ENCODE data around the gene UPF2.

DNA sequence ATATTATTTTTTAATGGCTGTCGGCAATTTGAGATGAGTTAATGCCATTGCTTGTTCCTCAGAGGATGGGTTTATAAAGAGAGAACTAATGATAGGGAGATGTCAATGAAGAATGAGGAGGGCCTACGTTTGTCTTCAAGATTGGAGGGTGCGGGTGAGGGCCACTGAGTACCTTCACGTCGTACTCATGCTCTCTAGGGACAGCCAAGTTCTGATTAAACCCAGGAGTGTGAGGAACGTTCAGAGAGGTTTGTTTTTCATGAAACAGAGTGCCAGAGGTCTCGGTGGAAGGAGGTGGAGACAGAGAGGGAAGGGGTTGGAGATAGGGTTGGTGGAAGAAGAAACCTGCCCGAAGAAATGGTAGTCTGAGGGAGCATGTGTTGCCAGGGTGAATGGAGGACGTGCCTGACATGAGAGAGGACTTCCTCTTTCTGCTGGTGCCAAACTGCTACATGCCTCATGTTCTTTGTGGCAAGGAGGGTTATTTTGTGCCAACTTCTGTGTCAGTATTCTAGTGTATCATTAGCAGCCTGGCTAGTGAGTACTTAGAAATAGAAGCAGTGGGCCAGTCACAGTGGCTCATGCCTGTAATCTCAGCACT is 35.1 kb upstream of the UPF2 start:
- TF ChIP-seq, protein P1, sequence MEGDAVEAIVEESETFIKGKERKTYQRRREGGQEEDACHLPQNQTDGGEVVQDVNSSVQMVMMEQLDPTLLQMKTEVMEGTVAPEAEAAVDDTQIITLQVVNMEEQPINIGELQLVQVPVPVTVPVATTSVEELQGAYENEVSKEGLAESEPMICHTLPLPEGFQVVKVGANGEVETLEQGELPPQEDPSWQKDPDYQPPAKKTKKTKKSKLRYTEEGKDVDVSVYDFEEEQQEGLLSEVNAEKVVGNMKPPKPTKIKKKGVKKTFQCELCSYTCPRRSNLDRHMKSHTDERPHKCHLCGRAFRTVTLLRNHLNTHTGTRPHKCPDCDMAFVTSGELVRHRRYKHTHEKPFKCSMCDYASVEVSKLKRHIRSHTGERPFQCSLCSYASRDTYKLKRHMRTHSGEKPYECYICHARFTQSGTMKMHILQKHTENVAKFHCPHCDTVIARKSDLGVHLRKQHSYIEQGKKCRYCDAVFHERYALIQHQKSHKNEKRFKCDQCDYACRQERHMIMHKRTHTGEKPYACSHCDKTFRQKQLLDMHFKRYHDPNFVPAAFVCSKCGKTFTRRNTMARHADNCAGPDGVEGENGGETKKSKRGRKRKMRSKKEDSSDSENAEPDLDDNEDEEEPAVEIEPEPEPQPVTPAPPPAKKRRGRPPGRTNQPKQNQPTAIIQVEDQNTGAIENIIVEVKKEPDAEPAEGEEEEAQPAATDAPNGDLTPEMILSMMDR (conservative IDR thresholded peaks at IDR 0.05; ENCODE audit: low read depth, low read length) = no peak
- TF ChIP-seq POLR2A (IDR thresholded peaks at IDR 0.05; ENCODE audit: low read depth, low read length) = no peak
- TF ChIP-seq RAD21 (IDR thresholded peaks at IDR 0.05; ENCODE audit: low read length) = no peak
- no peak for TF ChIP-seq SMC3 (IDR thresholded peaks at IDR 0.05; ENCODE audit: low read depth, low read length)
- no peak for TF ChIP-seq MXI1 (IDR thresholded peaks at IDR 0.05; ENCODE audit: borderline replicate concordance, low read depth, low read length)
- TF ChIP-seq, protein P2, sequence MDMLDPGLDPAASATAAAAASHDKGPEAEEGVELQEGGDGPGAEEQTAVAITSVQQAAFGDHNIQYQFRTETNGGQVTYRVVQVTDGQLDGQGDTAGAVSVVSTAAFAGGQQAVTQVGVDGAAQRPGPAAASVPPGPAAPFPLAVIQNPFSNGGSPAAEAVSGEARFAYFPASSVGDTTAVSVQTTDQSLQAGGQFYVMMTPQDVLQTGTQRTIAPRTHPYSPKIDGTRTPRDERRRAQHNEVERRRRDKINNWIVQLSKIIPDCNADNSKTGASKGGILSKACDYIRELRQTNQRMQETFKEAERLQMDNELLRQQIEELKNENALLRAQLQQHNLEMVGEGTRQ (IDR thresholded peaks at IDR 0.05; ENCODE audit: low read depth, low read length) = no peak
- TF ChIP-seq CEBPB (IDR thresholded peaks at IDR 0.05; ENCODE audit: low read depth, low read length) = no peak
